Glutamatergic neuron (in vitro differentiated cells): Measurements from ENCODE around the gene LRGUK. TPM values are rescaled to one million over a fixed set of nuclear protein-coding genes. Genes with fewer than 3 reads are reported as not detected.

Experiments used
- DNase-seq: peaks from one replicate; pipeline ENCODE4 v3.0.0; 2022
- H3K27ac Mint-ChIP-seq: one replicate; pipeline ENCODE4 v1.8.0; 2020; ENCODE audit warnings: mild to moderate bottlenecking, mixed read lengths, inconsistent platforms; ENCODE audit not compliant: unreplicated experiment
- H3K27me3 Mint-ChIP-seq: one replicate; pipeline ENCODE4 v1.8.0; 2020; ENCODE audit warnings: mild to moderate bottlenecking, moderate library complexity, mixed read lengths, inconsistent platforms; ENCODE audit not compliant: unreplicated experiment
- H3K36me3 Mint-ChIP-seq: one replicate; pipeline ENCODE4 v1.8.0; 2020; ENCODE audit warnings: mild to moderate bottlenecking, mixed read lengths, inconsistent platforms; ENCODE audit not compliant: unreplicated experiment
- H3K4me1 Mint-ChIP-seq: one replicate; pipeline ENCODE4 v1.8.0; 2020; ENCODE audit warnings: mild to moderate bottlenecking, low read depth, mixed read lengths, inconsistent platforms; ENCODE audit not compliant: unreplicated experiment
- H3K4me3 Mint-ChIP-seq: one replicate; pipeline ENCODE4 v1.8.0; 2020; ENCODE audit warnings: mild to moderate bottlenecking, mixed read lengths, inconsistent platforms; ENCODE audit not compliant: unreplicated experiment
- H3K9me3 Mint-ChIP-seq: one replicate; pipeline ENCODE4 v1.8.0; 2020; ENCODE audit warnings: mild to moderate bottlenecking, moderate library complexity, mixed read lengths, inconsistent platforms; ENCODE audit not compliant: unreplicated experiment
- total RNA-seq: library from RNA; stranded (reverse); fragmentation: NEBNext Ultra II Directional; extraction: Animal tissue kit (Norgen Biotek cat#: 25700); gene quantifications from one replicate; pipeline ENCODE4 v1.2.1, GENCODE V29; 2021; ENCODE audit not compliant: unreplicated experiment
- TF ChIP-seq, protein P1 (sequence below): fragments of 200-600 bp; sonication (generic); IDR thresholded peaks from one replicate; pipeline ENCODE4 v1.5.0; 2021; ENCODE audit not compliant: partially characterized antibody, unreplicated experiment

The LRGUK gene
- total RNA-seq, 1 donor from 2014 or later = 0.81 TPM

DNA sequence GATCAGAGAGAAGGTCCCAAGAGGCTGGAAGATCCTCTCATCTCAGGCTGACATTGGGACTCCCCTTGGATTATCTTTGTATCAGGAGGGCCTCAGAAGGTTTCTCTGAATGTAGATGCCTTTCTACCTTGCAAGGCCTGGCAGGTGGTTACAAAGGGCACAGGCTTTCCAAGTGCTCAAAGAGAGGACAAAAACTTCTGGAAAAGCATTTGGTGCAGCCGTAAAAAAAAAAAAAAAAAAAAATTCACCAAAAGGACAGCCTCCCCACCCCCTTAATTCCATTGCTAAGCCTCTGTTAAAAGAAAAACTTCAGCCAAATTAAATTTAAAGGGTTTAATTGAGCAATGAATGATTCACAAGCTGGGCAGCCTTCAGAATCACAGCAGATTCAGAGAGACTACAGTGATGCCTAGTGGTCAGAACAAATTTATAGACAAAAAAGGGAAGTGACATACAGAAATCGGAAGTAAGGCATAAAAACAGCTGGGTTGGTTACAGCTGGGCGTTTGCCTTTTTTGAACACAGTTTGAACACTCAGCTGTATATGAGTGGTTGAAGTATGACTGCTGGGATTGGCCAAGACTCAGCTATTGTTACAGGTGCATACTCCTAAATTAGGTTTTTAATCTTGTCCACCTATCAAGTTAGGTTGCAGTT, 42.5 kb upstream of the LRGUK start:
- TF ChIP-seq, protein P1, sequence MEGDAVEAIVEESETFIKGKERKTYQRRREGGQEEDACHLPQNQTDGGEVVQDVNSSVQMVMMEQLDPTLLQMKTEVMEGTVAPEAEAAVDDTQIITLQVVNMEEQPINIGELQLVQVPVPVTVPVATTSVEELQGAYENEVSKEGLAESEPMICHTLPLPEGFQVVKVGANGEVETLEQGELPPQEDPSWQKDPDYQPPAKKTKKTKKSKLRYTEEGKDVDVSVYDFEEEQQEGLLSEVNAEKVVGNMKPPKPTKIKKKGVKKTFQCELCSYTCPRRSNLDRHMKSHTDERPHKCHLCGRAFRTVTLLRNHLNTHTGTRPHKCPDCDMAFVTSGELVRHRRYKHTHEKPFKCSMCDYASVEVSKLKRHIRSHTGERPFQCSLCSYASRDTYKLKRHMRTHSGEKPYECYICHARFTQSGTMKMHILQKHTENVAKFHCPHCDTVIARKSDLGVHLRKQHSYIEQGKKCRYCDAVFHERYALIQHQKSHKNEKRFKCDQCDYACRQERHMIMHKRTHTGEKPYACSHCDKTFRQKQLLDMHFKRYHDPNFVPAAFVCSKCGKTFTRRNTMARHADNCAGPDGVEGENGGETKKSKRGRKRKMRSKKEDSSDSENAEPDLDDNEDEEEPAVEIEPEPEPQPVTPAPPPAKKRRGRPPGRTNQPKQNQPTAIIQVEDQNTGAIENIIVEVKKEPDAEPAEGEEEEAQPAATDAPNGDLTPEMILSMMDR = no peak
- no peaks in the 10 kb centered on the region for H3K4me1 Mint-ChIP-seq
- H3K27ac Mint-ChIP-seq = no peak overlapping the region
- no peak for DNase-seq
- H3K4me3 Mint-ChIP-seq = no peak overlapping the region
- H3K36me3 Mint-ChIP-seq = peaks cover 17% of the 10 kb centered on the region
- peaks cover 2% of the 10 kb centered on the region for H3K9me3 Mint-ChIP-seq
- H3K27me3 Mint-ChIP-seq = no peaks in the 10 kb centered on the region

DNA sequence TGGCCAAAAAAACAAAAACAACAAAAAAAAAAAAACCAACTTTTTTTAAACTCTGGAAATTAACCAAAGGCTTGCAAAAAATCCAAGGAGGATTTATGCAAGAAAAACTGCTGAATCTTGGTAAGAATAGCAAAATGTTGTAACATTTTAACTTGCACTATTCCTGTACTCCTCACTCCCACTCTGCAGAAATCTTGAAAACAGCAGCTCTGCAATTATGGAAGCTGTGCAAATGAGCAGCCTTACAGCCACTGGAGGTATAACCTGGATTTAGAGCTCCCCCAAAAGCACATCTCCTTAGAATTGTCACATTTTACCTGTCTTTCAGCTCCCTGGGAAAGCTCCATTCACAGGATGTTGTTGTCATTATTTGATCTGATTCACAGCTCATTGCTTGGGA, 41.8 kb upstream of the LRGUK start:
- DNase-seq = no peak
- H3K36me3 Mint-ChIP-seq = peaks cover 23% of the 10 kb centered on the region
- H3K9me3 Mint-ChIP-seq = peaks cover 5% of the 10 kb centered on the region

DNA sequence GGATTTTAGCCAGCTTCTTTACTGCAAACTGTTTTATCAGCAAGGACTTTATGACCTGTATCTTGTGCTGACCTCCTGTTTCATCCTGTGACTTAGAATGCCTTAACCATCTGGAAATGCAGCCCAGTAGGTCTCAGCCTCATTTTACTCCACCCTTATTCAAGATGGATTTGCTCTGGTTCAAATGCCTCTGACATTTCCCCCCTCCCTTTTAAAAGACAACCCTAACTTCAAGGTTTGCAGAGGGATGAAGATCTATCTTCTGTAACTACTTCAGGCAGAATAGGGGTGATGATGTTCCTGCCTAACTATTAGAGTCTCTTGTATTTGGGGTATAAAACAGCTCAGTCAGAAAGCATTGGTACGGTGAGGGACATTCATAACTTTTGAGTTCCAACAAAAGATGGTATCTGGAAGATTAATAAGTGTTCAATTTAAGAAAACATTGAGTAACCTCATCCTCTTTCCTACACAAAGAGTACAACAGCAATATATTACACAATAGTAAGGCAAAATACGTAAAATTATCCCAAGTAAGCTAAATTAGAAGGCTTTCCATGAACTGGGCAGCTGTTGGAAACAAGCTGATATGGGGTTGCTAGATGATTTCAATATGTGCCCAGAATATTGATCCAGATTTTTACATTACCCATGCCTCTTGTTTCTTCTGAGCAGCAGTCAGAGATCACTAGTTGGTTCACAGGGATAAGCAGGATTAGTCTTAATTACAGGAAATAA, 40.0 kb upstream of the LRGUK start:
- no peak overlapping the region for H3K4me3 Mint-ChIP-seq
- no peaks in the 10 kb centered on the region for H3K4me1 Mint-ChIP-seq

More for the DNA sequence above, 41.8 kb upstream of the LRGUK start:
- TF ChIP-seq, protein P1 = no peak
- no peaks in the 10 kb centered on the region for H3K27me3 Mint-ChIP-seq
- no peaks in the 10 kb centered on the region for H3K4me1 Mint-ChIP-seq
- H3K27ac Mint-ChIP-seq = no peak overlapping the region
- H3K4me3 Mint-ChIP-seq = no peak overlapping the region

DNA sequence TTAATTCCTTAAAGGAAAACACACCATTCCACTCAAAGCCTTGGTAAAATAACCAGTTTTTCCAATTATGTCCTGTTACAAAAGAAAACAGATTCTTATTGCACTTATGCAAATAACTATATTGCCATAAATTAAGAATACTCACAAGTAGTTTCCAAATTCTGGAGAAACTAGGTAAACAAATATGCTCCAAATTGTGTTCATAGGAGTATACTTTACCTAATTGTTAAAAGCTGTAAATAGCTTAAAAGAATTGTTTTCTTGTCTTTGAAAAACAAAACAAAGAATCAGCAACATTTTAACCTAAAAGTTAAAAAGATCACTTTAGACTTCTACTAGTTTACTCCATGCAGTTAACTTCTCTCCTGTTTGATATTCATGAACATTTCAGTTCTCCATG, 38.9 kb upstream of the LRGUK start:
- DNase-seq = no peak
- no peaks in the 10 kb centered on the region for H3K4me1 Mint-ChIP-seq
- peaks cover 6% of the 10 kb centered on the region for H3K9me3 Mint-ChIP-seq
- H3K36me3 Mint-ChIP-seq = peaks cover 23% of the 10 kb centered on the region
- H3K4me3 Mint-ChIP-seq = no peak overlapping the region
- H3K27ac Mint-ChIP-seq = no peak overlapping the region
- H3K27me3 Mint-ChIP-seq = no peaks in the 10 kb centered on the region
- TF ChIP-seq, protein P1 = no peak

More for the DNA sequence above, 40.0 kb upstream of the LRGUK start:
- peaks cover 19% of the 10 kb centered on the region for H3K36me3 Mint-ChIP-seq
- TF ChIP-seq, protein P1 = no peak
- no peak overlapping the region for H3K27ac Mint-ChIP-seq
- peaks cover 6% of the 10 kb centered on the region for H3K9me3 Mint-ChIP-seq
- no peaks in the 10 kb centered on the region for H3K27me3 Mint-ChIP-seq
- no peak for DNase-seq

DNA sequence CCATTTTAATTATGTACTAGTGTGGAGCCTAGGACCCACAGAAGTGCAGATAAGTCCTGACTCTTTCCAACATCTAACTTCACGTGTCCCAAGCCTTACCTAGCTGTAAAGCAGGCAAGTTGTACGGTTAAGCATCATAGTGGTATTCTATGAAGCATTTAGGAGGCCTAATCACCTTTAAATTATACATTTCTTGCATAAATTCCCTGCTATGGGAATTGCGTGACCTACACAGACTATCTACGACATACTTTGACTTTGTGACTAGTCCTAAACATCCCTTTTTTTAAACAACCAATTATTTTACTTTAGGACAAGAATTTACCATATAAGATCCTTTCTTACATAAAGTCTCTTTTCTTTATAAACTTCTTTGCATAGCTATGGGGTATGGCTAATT, 37.7 kb upstream of the LRGUK start:
- Mint-ChIP-seq H3K9me3 (peaks cover 8% of the 10 kb centered on the region), H3K27ac (no peak overlapping the region), H3K4me1 (no peaks in the 10 kb centered on the region), H3K27me3 (no peaks in the 10 kb centered on the region), H3K36me3 (peaks cover 19% of the 10 kb centered on the region), H3K4me3 (no peak overlapping the region)
- TF ChIP-seq, protein P1 = no peak
- DNase-seq = no peak
